Measurements from ENCODE around the gene TPO. TPM values are rescaled to one million over a fixed set of nuclear protein-coding genes. Genes with fewer than 3 reads are reported as not detected.
"Not testable (repeated sequence)": the region's sequence is repeated elsewhere in the genome, so short reads cannot be mapped to it uniquely, and the experiment has no call there.

Gene TPO
- total RNA-seq, 2 experiments from 2014 or later, result not detected

- peaks cover 3% of the 10 kb centered on the region for H3K4me1 Mint-ChIP-seq (ENCODE audit: low read depth)
- no peak overlapping the region for H3K4me3 Mint-ChIP-seq
- no peaks in the 10 kb centered on the region for H3K9me3 Mint-ChIP-seq
- no peak for DNase-seq
- CTCF ChIA-PET, result no interaction called here
- intact Hi-C loops (cut with micrococcal nuclease), result no loop called here
- H3K36me3 Mint-ChIP-seq (ENCODE audit: low read depth), result no peaks in the 10 kb centered on the region
- no peak overlapping the region for H3K27ac Mint-ChIP-seq
- no peaks in the 10 kb centered on the region for H3K27me3 Mint-ChIP-seq (ENCODE audit: low read depth)
These were observed 70.3 kb downstream of the TPO start for GRCh38 chr2:1483551-1483950.

GRCh38 chr2:1484131-1484884 is 71.0 kb downstream of the TPO start:
- no peak for DNase-seq
- intact Hi-C loops (cut with micrococcal nuclease), result no loop called here
- no peaks in the 10 kb centered on the region for H3K36me3 Mint-ChIP-seq (ENCODE audit: low read depth)
- H3K9me3 Mint-ChIP-seq, result no peaks in the 10 kb centered on the region
- CTCF ChIA-PET, result no interaction called here
- H3K27me3 Mint-ChIP-seq (ENCODE audit: low read depth), result no peaks in the 10 kb centered on the region
- no peak overlapping the region for H3K4me3 Mint-ChIP-seq
- peaks cover 3% of the 10 kb centered on the region for H3K4me1 Mint-ChIP-seq (ENCODE audit: low read depth)
- H3K27ac Mint-ChIP-seq, result no peak overlapping the region

DNA sequence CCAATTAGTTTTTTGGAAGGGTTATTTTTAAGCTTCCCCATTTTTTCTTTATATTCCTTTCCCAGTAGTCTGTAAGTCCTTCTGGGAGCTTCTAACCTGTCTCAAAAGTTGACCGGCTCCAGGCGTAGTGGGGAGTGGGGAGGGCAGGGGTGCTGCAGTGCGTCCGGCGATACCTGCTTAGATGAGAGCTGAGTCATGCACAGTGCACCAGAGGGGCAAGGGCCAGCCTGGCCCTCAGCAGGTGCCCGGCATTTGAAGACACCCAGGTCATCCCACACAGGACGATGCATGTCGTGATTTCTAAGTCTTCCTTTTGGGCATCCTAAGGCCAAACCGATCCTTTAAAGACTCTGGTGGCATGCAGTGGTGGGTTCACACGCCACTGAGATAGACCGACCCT is 73.4 kb downstream of the TPO start:
- no peak overlapping the region for H3K27ac Mint-ChIP-seq
- H3K36me3 Mint-ChIP-seq (ENCODE audit: low read depth), result no peaks in the 10 kb centered on the region
- no peaks in the 10 kb centered on the region for H3K9me3 Mint-ChIP-seq
- no peak overlapping the region for H3K4me3 Mint-ChIP-seq
- CTCF ChIA-PET, result no interaction called here
- peaks cover 3% of the 10 kb centered on the region for H3K4me1 Mint-ChIP-seq (ENCODE audit: low read depth)
- H3K27me3 Mint-ChIP-seq (ENCODE audit: low read depth), result no peaks in the 10 kb centered on the region
- DNase-seq, result no peak
- intact Hi-C loops (cut with micrococcal nuclease), result no loop called here

GRCh38 chr2:1487758-1488157 is 74.5 kb downstream of the TPO start:
- peaks cover 6% of the 10 kb centered on the region for H3K4me1 Mint-ChIP-seq (ENCODE audit: low read depth)
- H3K36me3 Mint-ChIP-seq (ENCODE audit: low read depth), result no peaks in the 10 kb centered on the region
- no peak for DNase-seq
- no peak overlapping the region for H3K4me3 Mint-ChIP-seq
- no peak overlapping the region for H3K27ac Mint-ChIP-seq
- CTCF ChIA-PET, result interaction anchor here (1.1 kb wide), 1 partner anchor 63 kb away, joined by 3 read pairs; no protein-coding TSS in a partner anchor
- H3K27me3 Mint-ChIP-seq (ENCODE audit: low read depth), result no peaks in the 10 kb centered on the region
- no peaks in the 10 kb centered on the region for H3K9me3 Mint-ChIP-seq
- intact Hi-C loops (cut with micrococcal nuclease), result no loop called here

GRCh38 chr2:1488181-1488671 is 75.0 kb downstream of the TPO start:
- Mint-ChIP-seq H3K9me3 (no peaks in the 10 kb centered on the region), H3K27me3 (ENCODE audit: low read depth) (no peaks in the 10 kb centered on the region), H3K4me1 (ENCODE audit: low read depth) (peaks cover 3% of the 10 kb centered on the region), H3K4me3 (no peak overlapping the region), H3K27ac (peak overlapping the region; percentile 59), H3K36me3 (ENCODE audit: low read depth) (no peaks in the 10 kb centered on the region)
- DNase-seq, result no peak
- intact Hi-C loops (cut with micrococcal nuclease), result no loop called here
- CTCF ChIA-PET, result interaction anchor here (1.1 kb wide), 1 partner anchor 63 kb away, joined by 3 read pairs; no protein-coding TSS in a partner anchor

DNA sequence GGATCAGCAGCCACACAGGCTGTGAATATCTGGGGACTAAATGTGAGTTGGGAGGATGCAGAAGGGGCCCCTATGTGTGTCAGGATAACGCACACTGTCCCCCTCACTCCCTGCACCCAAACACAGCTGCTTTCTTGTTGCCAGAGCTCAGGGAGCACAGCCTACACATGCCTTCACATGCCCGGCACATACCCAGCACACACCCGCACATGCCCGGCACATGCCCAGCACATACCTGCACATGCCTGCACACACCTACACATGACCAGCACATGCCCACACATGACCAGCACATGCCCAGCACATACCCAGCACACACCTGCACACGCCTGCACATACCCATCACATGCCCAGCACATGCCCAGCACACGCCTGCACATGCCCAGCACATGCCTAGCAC is 75.6 kb downstream of the TPO start:
- H3K27me3 Mint-ChIP-seq (ENCODE audit: low read depth), result no peaks in the 10 kb centered on the region
- no peaks in the 10 kb centered on the region for H3K9me3 Mint-ChIP-seq
- intact Hi-C loops (cut with micrococcal nuclease), result no loop called here
- no peaks in the 10 kb centered on the region for H3K36me3 Mint-ChIP-seq (ENCODE audit: low read depth)
- H3K27ac Mint-ChIP-seq, result peak overlapping the region; percentile 59
- H3K4me1 Mint-ChIP-seq (ENCODE audit: low read depth), result peaks cover 3% of the 10 kb centered on the region
- CTCF ChIA-PET, result no interaction called here
- H3K4me3 Mint-ChIP-seq, result no peak overlapping the region
- no peak for DNase-seq

GRCh38 chr2:1489486-1489885 is 76.2 kb downstream of the TPO start:
- Mint-ChIP-seq H3K27ac (peak overlapping the region; percentile 59), H3K36me3 (ENCODE audit: low read depth) (no peaks in the 10 kb centered on the region), H3K9me3 (no peaks in the 10 kb centered on the region), H3K4me1 (ENCODE audit: low read depth) (peaks cover 3% of the 10 kb centered on the region), H3K4me3 (no peak overlapping the region), H3K27me3 (ENCODE audit: low read depth) (no peaks in the 10 kb centered on the region)
- no peak for DNase-seq
- CTCF ChIA-PET, result no interaction called here
- intact Hi-C loops (cut with micrococcal nuclease), result no loop called here

GRCh38 chr2:1490381-1490780 is 77.1 kb downstream of the TPO start:
- H3K4me3 Mint-ChIP-seq; DNase-seq; H3K4me1 Mint-ChIP-seq (ENCODE audit: low read depth); H3K36me3 Mint-ChIP-seq (ENCODE audit: low read depth); H3K27ac Mint-ChIP-seq; intact Hi-C loops (cut with micrococcal nuclease); CTCF ChIA-PET; H3K27me3 Mint-ChIP-seq (ENCODE audit: low read depth); H3K9me3 Mint-ChIP-seq: not testable (repeated sequence)

GRCh38 chr2:1491751-1492150 is 78.5 kb downstream of the TPO start:
- Mint-ChIP-seq H3K4me3 (no peak overlapping the region), H3K4me1 (ENCODE audit: low read depth) (peaks cover 3% of the 10 kb centered on the region), H3K36me3 (ENCODE audit: low read depth) (no peaks in the 10 kb centered on the region), H3K27me3 (ENCODE audit: low read depth) (no peaks in the 10 kb centered on the region), H3K27ac (no peak overlapping the region), H3K9me3 (no peaks in the 10 kb centered on the region)
- CTCF ChIA-PET, result no interaction called here
- intact Hi-C loops (cut with micrococcal nuclease), result no loop called here
- DNase-seq, result no peak

- intact Hi-C loops (cut with micrococcal nuclease); H3K4me1 Mint-ChIP-seq (ENCODE audit: low read depth); DNase-seq; CTCF ChIA-PET; H3K9me3 Mint-ChIP-seq; H3K36me3 Mint-ChIP-seq (ENCODE audit: low read depth); H3K4me3 Mint-ChIP-seq; H3K27ac Mint-ChIP-seq; H3K27me3 Mint-ChIP-seq (ENCODE audit: low read depth): not testable (repeated sequence)
These were observed 79.0 kb downstream of the TPO start for GRCh38 chr2:1492231-1492630.

GRCh38 chr2:1492711-1493430 is 79.6 kb downstream of the TPO start:
- no peaks in the 10 kb centered on the region for H3K27me3 Mint-ChIP-seq (ENCODE audit: low read depth)
- DNase-seq, result no peak
- no peak overlapping the region for H3K27ac Mint-ChIP-seq
- H3K4me3 Mint-ChIP-seq, result no peak overlapping the region
- CTCF ChIA-PET, result no interaction called here
- H3K4me1 Mint-ChIP-seq (ENCODE audit: low read depth), result peaks cover 3% of the 10 kb centered on the region
- H3K36me3 Mint-ChIP-seq (ENCODE audit: low read depth), result no peaks in the 10 kb centered on the region
- no peaks in the 10 kb centered on the region for H3K9me3 Mint-ChIP-seq
- intact Hi-C loops (cut with micrococcal nuclease), result no loop called here

- Mint-ChIP-seq H3K4me1 (ENCODE audit: low read depth) (peaks cover 3% of the 10 kb centered on the region), H3K9me3 (no peaks in the 10 kb centered on the region), H3K27ac (no peak overlapping the region), H3K36me3 (ENCODE audit: low read depth) (no peaks in the 10 kb centered on the region), H3K27me3 (ENCODE audit: low read depth) (no peaks in the 10 kb centered on the region), H3K4me3 (no peak overlapping the region)
- no peak for DNase-seq
- intact Hi-C loops (cut with micrococcal nuclease), result no loop called here
- CTCF ChIA-PET, result no interaction called here
These were observed 80.3 kb downstream of the TPO start for GRCh38 chr2:1493431-1494126.

Measured in activated naive CD4-positive, alpha-beta T cell treated with anti-CD3 and anti-CD28 coated beads for 36 hours (primary cell).